ENCODE measurements around the gene FOXP3.
"Not testable (repeated sequence)": the region's sequence is repeated elsewhere in the genome, so short reads cannot be mapped to it uniquely, and the experiment has no call there.

FOXP3 gene

DNA sequence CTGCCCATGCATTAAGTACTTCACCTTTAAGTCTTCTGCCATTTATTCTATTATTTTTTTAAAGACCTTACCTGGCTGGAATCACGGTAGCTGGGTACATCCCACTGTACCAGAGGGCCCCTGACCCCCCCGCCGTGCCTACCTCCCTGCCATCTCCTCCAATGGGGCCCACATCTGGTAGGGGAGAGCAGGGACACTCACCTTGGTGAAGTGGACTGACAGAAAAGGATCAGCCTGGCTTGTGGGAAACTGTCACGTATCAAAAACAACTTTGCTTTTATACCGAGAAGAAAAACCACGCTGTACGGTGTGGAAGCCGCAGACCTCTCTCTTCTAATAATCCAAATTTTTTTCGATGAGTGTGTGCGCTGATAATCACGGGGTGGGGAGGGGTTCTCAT lies at the start of gene FOXP3:
Gene FOXP3 (minus strand): TSS at position 251 of the 400 bp plus-strand sequence. CDS start 6,205 bp downstream, outside the sequence.
- no peak for DNase-seq (ENCODE audit: low read depth, low spot score)

DNA sequence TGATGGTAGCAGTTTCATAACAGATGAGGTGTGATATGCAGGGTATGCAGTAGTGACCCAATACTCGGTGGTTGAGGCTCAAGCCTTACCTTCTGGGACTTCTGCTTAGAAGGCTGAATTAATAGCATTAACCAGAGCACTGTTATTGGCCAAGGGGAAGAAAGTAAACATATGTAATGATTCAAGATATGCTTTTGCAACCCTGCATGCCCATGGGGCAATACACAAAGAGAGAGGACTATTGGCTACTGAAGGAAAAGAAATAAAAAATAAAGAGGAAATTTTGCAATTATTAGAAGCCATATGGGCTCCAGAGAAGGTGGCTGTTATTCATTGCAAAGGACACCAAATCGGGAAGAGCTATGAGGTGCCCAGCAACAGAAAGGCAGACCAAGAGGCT lies 47.7 kb upstream of the FOXP3 start:
- DNase-seq (ENCODE audit: low read depth, low spot score), result no peak

- DNase-seq (ENCODE audit: low read depth, low spot score), result no peak
Measured at GRCh38 chrX:49310371-49310770, 45.9 kb upstream of the FOXP3 start.

DNA sequence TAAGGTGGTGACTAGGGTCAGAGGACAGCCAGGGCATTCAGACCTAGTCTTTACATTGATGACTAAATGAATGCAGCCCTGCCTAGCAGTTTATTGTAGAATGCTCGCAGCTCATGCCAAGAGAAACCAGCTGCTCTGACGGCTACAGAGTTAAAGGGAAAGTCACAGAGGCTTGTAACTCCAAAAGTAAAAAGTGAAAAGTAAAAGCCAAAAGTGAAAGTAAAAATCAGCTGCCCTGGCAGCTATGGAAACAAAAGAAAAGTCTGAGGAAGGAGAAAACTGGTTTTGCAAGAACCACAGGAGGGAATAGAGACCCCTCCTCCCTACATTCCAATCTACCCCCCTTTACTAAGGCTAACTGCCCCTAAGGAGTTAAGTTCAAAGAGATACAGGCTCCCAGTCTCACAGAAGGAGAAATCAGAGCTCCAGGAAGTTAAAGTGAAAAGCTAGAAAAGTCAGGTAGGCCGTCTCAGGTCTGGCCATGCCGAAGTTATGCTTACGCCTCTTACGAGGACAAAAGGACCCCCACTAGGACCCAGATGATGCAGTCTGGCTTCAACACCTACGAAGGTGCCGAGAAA lies 45.0 kb upstream of the FOXP3 start:
- no peak for DNase-seq (ENCODE audit: low read depth, low spot score)

GRCh38 chrX:49308604-49309269 lies 44.2 kb upstream of the FOXP3 start:
- no peak for DNase-seq (ENCODE audit: low read depth, low spot score)

- not testable (repeated sequence) for DNase-seq (ENCODE audit: low read depth, low spot score)
Measured at GRCh38 chrX:49307775-49308174, 43.3 kb upstream of the FOXP3 start.

GRCh38 chrX:49303346-49303745 lies 38.8 kb upstream of the FOXP3 start, which contains the start of gene GAGE10:
Gene GAGE10, plus strand, starts transcription at chrX:49303646. Its CDS starts 1,214 bp downstream, at chrX:49304860.
- no peak for DNase-seq (ENCODE audit: low read depth, low spot score)

DNA sequence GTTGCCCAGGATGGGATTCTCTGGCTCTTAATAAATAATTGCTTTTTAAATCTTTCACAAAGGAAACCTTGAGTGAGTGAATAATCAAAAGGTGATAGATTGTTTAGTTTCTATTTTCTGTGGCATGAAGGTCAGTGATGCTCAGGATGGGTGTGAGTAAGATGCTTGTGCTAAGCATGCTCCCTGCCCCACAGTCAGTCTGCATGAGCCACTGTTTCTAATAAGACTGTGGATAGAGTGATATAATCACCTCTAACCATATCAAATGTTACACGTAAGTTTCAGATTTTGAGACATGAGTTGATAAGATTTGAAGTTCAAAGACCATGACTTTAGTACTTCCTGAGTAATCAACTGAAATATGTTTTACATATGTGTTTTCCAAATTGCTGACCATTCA lies 36.2 kb upstream of the FOXP3 start:
- DNase-seq (ENCODE audit: low read depth, low spot score), result no peak

- not testable (repeated sequence) for DNase-seq (ENCODE audit: low read depth, low spot score)
Measured at GRCh38 chrX:49299293-49299692, 34.8 kb upstream of the FOXP3 start.

DNA sequence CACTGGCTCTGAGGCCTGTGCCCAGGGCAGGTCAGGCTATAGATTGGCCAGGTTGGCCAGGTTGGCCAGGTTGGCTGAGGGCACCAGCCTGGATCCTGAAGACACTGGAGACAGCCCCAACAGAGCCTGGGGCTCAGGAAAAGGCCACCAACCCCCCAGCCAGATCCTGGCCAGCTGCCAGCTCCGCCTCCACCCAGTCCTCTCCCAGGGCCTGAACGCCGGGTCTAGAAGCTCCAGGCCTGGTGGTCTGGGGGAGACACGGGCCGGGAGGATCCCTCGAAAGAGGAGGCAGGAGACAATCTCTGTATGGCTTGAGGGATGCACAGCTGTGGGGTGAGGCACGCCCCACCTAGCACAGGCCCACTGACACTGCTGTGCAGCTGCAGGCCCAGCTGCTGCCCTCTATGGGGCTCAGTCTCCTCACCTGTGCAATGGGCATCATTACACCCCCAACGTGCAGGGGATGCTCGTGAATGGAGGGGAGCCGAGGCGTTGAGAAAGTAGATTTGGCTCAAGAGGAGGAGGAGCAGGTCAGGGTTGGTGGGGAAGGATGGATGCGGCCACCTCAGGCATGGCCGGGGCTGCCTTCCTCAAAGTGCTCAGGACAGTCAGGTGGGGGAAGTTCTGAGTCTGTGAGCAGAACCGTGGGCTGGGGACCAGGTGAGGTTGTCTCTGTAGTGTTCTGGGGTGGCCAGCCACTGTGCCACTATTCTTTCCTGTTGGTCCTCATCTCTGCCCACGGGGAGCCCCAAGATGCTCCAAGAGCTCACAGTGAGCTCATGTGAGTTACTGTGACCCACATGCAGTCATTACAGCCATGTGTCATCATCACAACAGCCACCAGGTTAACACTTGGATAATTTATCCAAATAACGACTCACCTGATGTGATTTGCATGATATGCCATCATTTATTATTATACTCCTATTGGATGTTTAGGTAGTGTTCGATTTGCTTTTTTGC lies 28.2 kb upstream of the FOXP3 start:
- DNase-seq (ENCODE audit: low read depth, low spot score), result no peak

DNA sequence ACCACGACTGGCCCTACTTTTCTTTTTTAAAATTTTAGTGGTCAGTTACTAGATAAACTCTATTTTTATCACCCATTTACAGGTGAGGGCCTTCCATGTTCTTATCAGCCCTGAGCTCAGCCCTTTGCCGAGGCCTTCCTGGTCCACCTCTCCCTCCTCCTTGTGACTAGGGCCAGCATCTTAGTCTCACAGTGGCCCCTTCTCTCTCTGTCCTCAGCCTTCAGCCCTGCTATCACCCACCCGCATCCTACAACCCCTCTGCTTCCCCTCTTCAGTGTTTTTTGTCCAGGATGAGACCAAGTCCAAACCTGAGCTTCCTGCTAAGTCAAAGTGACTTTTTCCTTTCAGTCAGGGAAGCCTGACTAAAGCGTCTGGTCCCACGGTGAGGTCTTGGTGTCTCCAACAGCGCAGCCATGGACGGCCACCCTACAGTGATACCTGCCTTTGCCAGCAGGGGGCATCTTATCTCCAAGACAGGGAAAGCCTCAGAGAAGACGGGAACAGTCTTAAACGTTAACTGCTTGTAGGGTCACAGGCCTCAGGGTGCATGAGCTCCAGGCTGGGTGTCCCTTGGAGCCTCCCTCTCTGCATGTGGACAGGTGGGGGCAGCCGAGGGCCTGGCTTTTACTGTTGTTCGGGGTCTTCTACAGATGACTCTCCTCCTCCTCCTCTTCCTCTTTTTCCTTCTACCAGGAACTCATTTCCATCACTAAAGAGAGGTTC lies 27.3 kb upstream of the FOXP3 start:
- DNase-seq (ENCODE audit: low read depth, low spot score), result peak; percentile 24

DNA sequence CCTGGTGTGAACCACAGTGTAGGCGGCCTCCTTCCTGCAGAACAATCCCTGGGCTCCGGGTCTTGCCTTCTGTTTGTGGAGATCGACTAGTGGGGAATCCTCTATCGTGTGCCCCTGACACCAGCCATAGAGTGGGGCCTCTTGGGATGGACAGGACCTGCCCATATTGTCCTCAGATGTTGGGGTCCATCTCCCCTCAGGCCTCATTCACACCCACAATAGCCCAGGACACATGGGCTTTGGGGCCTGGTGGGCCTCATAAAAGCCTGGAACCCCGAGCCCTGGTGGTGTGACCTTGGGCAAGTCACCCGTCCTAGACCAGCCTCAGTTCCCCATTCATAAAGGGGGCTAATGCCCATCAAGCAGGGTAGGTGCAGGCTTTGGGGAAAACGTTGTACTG lies 25.7 kb upstream of the FOXP3 start:
- no peak for DNase-seq (ENCODE audit: low read depth, low spot score)

DNA sequence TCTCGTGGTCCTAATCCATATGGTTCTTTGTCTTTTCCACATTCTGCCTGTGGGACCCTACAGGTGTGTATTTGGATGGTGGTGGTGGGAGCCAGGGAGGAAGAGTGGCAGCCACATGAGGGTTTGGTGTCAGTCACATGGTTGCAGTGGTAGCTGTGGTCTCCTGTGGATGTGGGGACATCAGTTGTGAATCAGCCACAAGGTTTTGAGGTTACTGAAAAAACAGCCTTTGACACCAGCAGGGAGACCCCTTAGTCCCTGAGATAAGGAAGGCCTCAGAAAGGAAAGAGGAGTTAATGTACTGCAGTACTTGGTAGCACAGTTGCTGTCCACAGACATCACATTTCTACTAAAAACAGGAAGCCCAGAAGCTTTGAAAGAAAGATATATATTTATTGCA lies 23.2 kb upstream of the FOXP3 start:
- DNase-seq (ENCODE audit: low read depth, low spot score), result no peak

- no peak for DNase-seq (ENCODE audit: low read depth, low spot score)
Measured at GRCh38 chrX:49286581-49286980, 22.1 kb upstream of the FOXP3 start.

DNA sequence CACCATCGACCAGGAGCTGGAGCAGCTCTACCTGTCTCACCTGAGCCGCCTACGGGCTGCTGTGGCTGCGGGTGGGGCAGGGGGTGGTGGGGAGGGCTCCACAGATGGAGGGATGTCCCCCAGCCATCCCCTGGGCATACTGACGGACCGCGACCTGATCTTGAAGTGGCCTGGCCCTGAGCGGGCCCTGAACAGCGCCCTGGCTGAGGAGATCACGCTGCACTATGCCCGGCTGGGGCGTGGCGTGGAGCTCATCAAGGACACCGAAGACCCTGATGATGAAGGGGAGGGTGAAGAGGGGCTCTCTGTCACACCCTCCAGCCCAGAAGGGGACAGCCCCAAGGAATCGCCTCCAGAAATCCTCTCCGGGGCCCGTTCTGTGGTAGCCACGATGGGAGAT lies 21.6 kb upstream of the FOXP3 start:
- no peak for DNase-seq (ENCODE audit: low read depth, low spot score)

GRCh38 chrX:49284212-49284611 lies 19.7 kb upstream of the FOXP3 start:
- no peak for DNase-seq (ENCODE audit: low read depth, low spot score)

- no peak for DNase-seq (ENCODE audit: low read depth, low spot score)
Measured at GRCh38 chrX:49282647-49283011, 18.1 kb upstream of the FOXP3 start.

DNA sequence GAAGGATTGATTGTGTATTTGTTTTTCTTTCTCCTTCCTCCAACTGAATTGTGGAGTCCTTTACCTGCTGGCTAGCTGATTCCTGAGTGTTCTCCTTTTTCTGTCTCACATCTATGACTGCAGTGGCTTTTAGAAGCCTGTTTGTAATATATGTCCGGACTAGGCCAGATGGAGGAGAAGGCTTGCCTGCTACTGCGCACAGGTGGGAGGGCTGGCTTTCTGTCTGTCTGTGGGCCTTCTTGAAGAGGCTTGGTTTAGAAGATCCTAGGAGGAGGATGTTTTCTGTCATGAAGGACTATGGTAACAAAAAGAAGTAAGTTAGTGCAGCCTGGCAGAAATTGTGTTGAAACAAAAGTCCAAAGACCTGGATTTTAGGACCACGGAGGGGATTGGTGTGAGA lies 13.6 kb upstream of the FOXP3 start:
- DNase-seq (ENCODE audit: low read depth, low spot score), result no peak

- DNase-seq (ENCODE audit: low read depth, low spot score), result no peak
Measured at GRCh38 chrX:49277535-49277830, 13.0 kb upstream of the FOXP3 start.

DNA sequence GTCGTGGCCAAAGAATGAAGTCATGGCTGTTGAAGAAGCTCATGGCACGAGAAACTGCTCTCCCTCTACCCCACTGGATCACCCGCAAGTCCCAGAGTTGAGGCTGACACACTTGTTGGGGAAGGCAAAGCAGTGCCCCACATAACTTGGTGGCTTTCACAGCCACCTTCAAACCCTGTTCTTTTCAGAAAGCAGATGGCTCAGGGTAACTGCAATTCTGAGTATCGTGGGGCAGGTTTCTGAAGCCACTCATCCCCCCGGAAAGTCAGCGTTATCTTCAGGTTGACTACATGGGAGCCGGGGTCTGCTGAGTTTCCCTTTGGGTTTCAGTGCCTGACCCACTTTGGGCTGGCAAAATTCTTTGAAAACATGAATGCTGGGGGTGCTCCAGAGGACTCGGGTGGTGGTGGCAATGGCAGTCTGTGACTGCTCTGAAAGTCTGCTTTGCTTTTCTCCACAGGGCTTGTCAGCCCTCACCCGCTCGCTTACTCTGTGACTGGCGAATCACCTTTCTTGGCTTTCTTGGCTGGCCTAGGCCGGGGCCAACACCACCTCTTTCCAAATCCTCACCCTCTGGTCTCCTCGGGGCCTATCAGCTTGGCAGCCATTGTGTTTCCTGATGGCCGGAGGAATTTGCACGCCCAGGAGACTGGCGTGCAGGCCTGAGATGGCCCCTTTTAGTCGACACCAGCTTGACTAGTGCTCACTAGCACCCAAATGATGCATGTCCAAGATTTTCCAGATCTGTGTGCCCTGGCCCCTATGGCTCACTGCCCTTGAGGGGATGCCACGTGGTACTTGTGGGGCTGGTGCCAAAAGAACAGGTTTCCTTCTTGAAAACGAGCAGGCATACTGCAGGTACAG lies 12.4 kb upstream of the FOXP3 start:
- no peak for DNase-seq (ENCODE audit: low read depth, low spot score)

DNA sequence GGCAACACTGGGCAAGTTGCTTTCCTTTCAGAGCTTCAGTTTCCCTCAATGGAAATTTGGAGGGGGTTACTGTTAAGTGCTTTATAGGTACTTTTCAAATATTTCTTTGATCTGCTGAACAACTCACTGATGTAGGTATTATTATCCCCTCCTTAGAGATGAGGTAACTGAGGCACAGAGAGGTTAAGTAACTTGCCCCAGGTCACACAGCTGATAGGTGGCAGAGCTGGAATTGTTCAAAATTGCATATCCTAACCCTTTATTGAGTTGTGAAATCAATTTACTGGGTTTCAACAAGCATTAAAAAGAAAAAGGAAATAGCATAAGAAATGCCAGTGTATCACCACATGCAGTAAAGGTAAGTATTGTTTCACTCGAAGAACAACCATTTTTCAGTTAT lies 11.7 kb upstream of the FOXP3 start:
- DNase-seq (ENCODE audit: low read depth, low spot score), result no peak
